SK-N-SH (cell line): ENCODE results near the gene TPRG1L. TPM values are rescaled to one million over a fixed set of nuclear protein-coding genes. Genes with fewer than 3 reads are reported as not detected.

Experiments used
- CTCF ChIA-PET: fragments of 300-600, 350-600 bp; formaldehyde crosslinking; extraction: SDS; loops from one replicate; lab custom pipeline; 2021; lab: Yijun Ruan, JAX
- POLR2A ChIA-PET: fragments of 350-600 bp; sonication (Branson Sonifier 250); formaldehyde crosslinking; extraction: SDS; loops from one replicate; lab custom pipeline; 2020; ENCODE audit warnings: antibody characterized with exemption, inconsistent platforms; lab: Yijun Ruan, JAX
- DNase-seq: peaks from one replicate; pipeline ENCODE4 v3.0.0; 2012
- H2AFZ ChIP-seq: fragments of 200-600 bp; sonication (generic); 2 replicates; pipeline ENCODE4 v1.8.1; 2016; ENCODE audit warnings: antibody characterized with exemption, mild to moderate bottlenecking, low read depth
- H3F3A ChIP-seq: fragments of 200-600 bp; sonication (generic); replicated peaks from 2 replicates; pipeline ENCODE3; 2016; ENCODE audit warnings: antibody characterized with exemption, mild to moderate bottlenecking; ENCODE audit not compliant: insufficient read depth
- H3K27ac ChIP-seq, 2 experiments: fragments of 200-500 bp in 1 of 2; fragments of 200-600 bp in 1 of 2; sonication (Bioruptor generic) in 1 of 2; sonication (generic), shearing (Covaris generic) in 1 of 2; 2 replicates each; pipeline versions ENCODE4 v1.5.1 to v1.6.1; 2014 to 2016; ENCODE audit warnings: low read depth in 2 of 2, inconsistent platforms in 1 of 2, low read length in 1 of 2, mild to moderate bottlenecking in 1 of 2, mixed read lengths in 1 of 2
- H3K27me3 ChIP-seq: fragments of 200-600 bp; sonication (generic), shearing (Covaris generic); 2 replicates; pipeline ENCODE4 v1.6.1; 2016; ENCODE audit warnings: mixed run types; ENCODE audit not compliant: insufficient read depth
- H3K36me3 ChIP-seq, 2 experiments: fragments of 200-500 bp in 1 of 2; fragments of 200-600 bp in 1 of 2; sonication (Bioruptor generic) in 1 of 2; sonication (generic) in 1 of 2; replicated peaks in 1 of 2; 2 replicates each; pipeline versions ENCODE3 to v1.5.1; 2014 to 2016; ENCODE audit warnings: low read length in 1 of 2, mild to moderate bottlenecking in 1 of 2; ENCODE audit not compliant: insufficient read depth in 2 of 2, control insufficient read depth in 1 of 2
- H3K4me1 ChIP-seq, 2 experiments: fragments of 200-500 bp in 1 of 2; fragments of 200-600 bp in 1 of 2; sonication (Bioruptor generic) in 1 of 2; sonication (generic), shearing (Covaris generic) in 1 of 2; 2 replicates each; pipeline versions ENCODE4 v1.5.1 to v1.6.1; 2014 to 2016; ENCODE audit warnings: low read depth in 1 of 2, low read length in 1 of 2, mixed run types in 1 of 2; ENCODE audit not compliant: insufficient read depth in 2 of 2, control insufficient read depth in 1 of 2
- H3K4me2 ChIP-seq: fragments of 200-600 bp; sonication (generic), shearing (Covaris generic); 2 replicates; pipeline ENCODE4 v1.6.1; 2017; ENCODE audit warnings: mixed run types
- H3K4me3 ChIP-seq, 2 experiments: fragments of 200-500 bp in 1 of 2; fragments of 200-600 bp in 1 of 2; sonication (Bioruptor generic) in 1 of 2; sonication (generic), shearing (Covaris generic) in 1 of 2; 2 replicates each; pipeline versions ENCODE4 v1.5.1 to v1.8.1; 2014 to 2016; ENCODE audit warnings: low read depth in 2 of 2, inconsistent platforms in 1 of 2, low read length in 1 of 2, mild to moderate bottlenecking in 1 of 2, mixed read lengths in 1 of 2, moderate library complexity in 1 of 2
- H3K79me2 ChIP-seq: fragments of 200-600 bp; sonication (generic); 2 replicates; pipeline ENCODE4 v1.8.1; 2017; ENCODE audit warnings: mild to moderate bottlenecking; ENCODE audit not compliant: insufficient read depth
- H3K9ac ChIP-seq: fragments of 200-600 bp; sonication (generic); 2 replicates; pipeline ENCODE4 v1.6.1; 2017; ENCODE audit warnings: mixed run types
- H3K9me2 ChIP-seq: fragments of 200-600 bp; sonication (generic); 2 replicates; pipeline ENCODE4 v1.6.1; 2017; ENCODE audit warnings: mixed run types
- H3K9me3 ChIP-seq: fragments of 200-600 bp; sonication (generic); 2 replicates; pipeline ENCODE4 v1.6.1; 2017; ENCODE audit warnings: mixed run types, mild to moderate bottlenecking, moderate library complexity
- H4K20me1 ChIP-seq: fragments of 200-600 bp; sonication (generic); 2 replicates; pipeline ENCODE4 v1.6.1; 2017; ENCODE audit warnings: mild to moderate bottlenecking, mixed run types; ENCODE audit not compliant: insufficient read depth
- CHD2 ChIP-seq: fragments of 150-350 bp; IDR thresholded peaks from 2 replicates; pipeline ENCODE4 v1.6.1; 2018; ENCODE audit warnings: low read length; ENCODE audit not compliant: partially characterized antibody
- EZH2phosphoT487 ChIP-seq: fragments of 200-600 bp; sonication (generic); IDR thresholded peaks from 2 replicates; pipeline ENCODE4 v1.6.1; 2017; ENCODE audit warnings: low read depth, mixed run types, mild to moderate bottlenecking, antibody characterized with exemption, moderate library complexity, borderline replicate concordance
- FOSL2 ChIP-seq: IDR thresholded peaks from 2 replicates; pipeline ENCODE4 v1.4.0; 2012; ENCODE audit warnings: low read depth, mild to moderate bottlenecking, moderate library complexity, borderline replicate concordance
- FOXM1 ChIP-seq: IDR thresholded peaks from 2 replicates; pipeline ENCODE4 v1.4.0; 2012; ENCODE audit warnings: low read depth, mild to moderate bottlenecking
- NFIC ChIP-seq: IDR thresholded peaks from 2 replicates; pipeline ENCODE4 v1.4.0; 2012; ENCODE audit warnings: borderline replicate concordance
- POLR2AphosphoS5 ChIP-seq: IDR thresholded peaks from 2 replicates; pipeline ENCODE4 v1.6.1; 2012; ENCODE audit warnings: low read depth, low read length
- RCOR1 ChIP-seq: fragments of 150-350 bp; IDR thresholded peaks from 2 replicates; pipeline ENCODE4 v1.6.1; 2017; ENCODE audit warnings: antibody characterized with exemption, low read length
- SIN3A ChIP-seq: IDR thresholded peaks from 2 replicates; pipeline ENCODE4 v1.6.1; 2012; ENCODE audit warnings: low read depth, mild to moderate bottlenecking, low read length, moderate library complexity, borderline replicate concordance
- SMC3 ChIP-seq: IDR thresholded peaks from 2 replicates; pipeline ENCODE4 v1.6.1; 2012; ENCODE audit warnings: low read depth, low read length, improper control_type of control experiment
- TCF12 ChIP-seq: IDR thresholded peaks from 2 replicates; pipeline ENCODE4 v1.4.0; 2012
- WGBS: methylation state at CpG from one replicate; pipeline ENCODE4 v1.1.6; 2017; ENCODE audit warnings: low lambda C conversion rate; 5-methylcytosine and 5-hydroxymethylcytosine counted together
- polyA plus RNA-seq, 3 experiments: library from polyadenylated mRNA; depleted of rRNA; stranded (reverse); fragments of >200 nt; gene quantifications; 2 replicates each; pipeline ENCODE4 v1.2.3, GENCODE V29; 2012
- TF ChIP-seq, protein P1 (sequence below): IDR thresholded peaks from 2 replicates; pipeline ENCODE4 v1.4.0; 2012; ENCODE audit warnings: low read depth, borderline replicate concordance

The TPRG1L gene
- polyA plus RNA-seq, 1 of the 3 experiments (the other 2 are of a cell fraction): 25.9 TPM

DNA sequence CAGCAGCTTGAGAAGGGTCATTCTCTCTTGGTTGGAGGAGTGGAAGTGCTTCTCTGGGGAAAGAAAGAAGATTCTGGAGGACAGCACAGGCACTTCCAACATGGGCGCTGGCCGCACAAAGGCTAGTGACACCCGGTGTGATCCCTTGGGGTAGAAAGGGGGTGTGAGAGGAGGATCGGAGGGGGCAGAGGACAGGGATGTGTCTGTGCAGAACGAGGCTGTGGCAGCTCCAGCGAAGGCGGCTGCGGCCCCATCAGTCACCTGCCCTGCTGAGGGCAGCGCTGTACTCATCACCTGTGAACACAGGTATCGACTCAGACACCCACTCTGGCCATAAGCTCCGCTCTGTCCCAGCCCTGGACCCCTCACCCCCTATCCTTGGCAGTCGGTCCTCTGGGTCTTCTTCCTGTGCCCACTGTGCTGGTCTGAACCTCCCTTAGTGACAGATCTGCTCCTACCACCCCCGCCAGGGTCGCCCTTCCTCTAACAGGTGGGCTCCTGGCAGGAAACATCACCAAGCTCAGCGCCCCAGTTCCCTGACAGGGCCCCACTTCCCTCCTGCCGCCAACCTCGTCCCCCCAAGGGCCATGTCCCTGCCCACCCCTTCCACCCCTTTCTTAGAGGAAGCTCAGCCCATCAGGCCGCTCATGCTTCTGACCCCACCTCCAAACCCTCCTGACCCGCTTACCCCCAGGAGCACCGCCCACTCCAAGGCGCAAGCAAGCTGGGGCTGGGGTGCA lies 47.6 kb downstream of the TPRG1L start (continued):
- TF ChIP-seq, protein P1, sequence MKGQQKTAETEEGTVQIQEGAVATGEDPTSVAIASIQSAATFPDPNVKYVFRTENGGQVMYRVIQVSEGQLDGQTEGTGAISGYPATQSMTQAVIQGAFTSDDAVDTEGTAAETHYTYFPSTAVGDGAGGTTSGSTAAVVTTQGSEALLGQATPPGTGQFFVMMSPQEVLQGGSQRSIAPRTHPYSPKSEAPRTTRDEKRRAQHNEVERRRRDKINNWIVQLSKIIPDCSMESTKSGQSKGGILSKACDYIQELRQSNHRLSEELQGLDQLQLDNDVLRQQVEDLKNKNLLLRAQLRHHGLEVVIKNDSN: no peak
- TF ChIP-seq POLR2AphosphoS5: no peak
- no peak for TF ChIP-seq SIN3A

GRCh38 chr1:3672971-3673361 lies 48.2 kb downstream of the TPRG1L start:
- DNase-seq: no peak
- H3F3A ChIP-seq: no peaks in the 10 kb centered on the region
- no peak for TF ChIP-seq FOXM1
- no peak for TF ChIP-seq CHD2
- no peak for TF ChIP-seq EZH2phosphoT487
- no peak for TF ChIP-seq TCF12
- TF ChIP-seq SMC3: no peak
- TF ChIP-seq RCOR1: no peak
- no peak for TF ChIP-seq NFIC
- TF ChIP-seq FOSL2: no peak
- no peak overlapping the region for H2AFZ ChIP-seq
- POLR2A ChIA-PET: no interaction called here
- no peak overlapping the region for H3K9ac ChIP-seq
- H3K4me1 ChIP-seq: peaks cover 0 to 19% of the 10 kb centered on the region in 2 experiments; a peak in 1 of 4 replicates
- H3K4me3 ChIP-seq: no peak overlapping the region
- CTCF ChIA-PET: interaction anchor here (0.6 to 1.1 kb wide), 2 partner anchors 22 to 48 kb away, joined by 4 read pairs; no protein-coding TSS in a partner anchor
- H3K36me3 ChIP-seq: no peaks in the 10 kb centered on the region
- H3K27ac ChIP-seq: no peak overlapping the region
- WGBS: 61% methylated on average over 16 of the region's 17 CpGs
- no peak overlapping the region for H3K4me2 ChIP-seq
- H4K20me1 ChIP-seq: no peaks in the 10 kb centered on the region
- no peaks in the 10 kb centered on the region for H3K9me3 ChIP-seq
- H3K27me3 ChIP-seq: no peaks in the 10 kb centered on the region
- no peaks in the 10 kb centered on the region for H3K9me2 ChIP-seq
- H3K79me2 ChIP-seq: no peaks in the 10 kb centered on the region

GRCh38 chr1:3673381-3674099 lies 48.7 kb downstream of the TPRG1L start:
- Histone ChIP-seq H2AFZ (no peak overlapping the region), H3K9me3 (no peaks in the 10 kb centered on the region), H3K27ac (no peak overlapping the region), H3K9me2 (no peaks in the 10 kb centered on the region), H3F3A (no peaks in the 10 kb centered on the region), H3K79me2 (no peaks in the 10 kb centered on the region), H3K4me1 (peaks cover 0 to 15% of the 10 kb centered on the region in 2 experiments; a peak in 1 of 4 replicates), H4K20me1 (no peaks in the 10 kb centered on the region), H3K9ac (no peak overlapping the region), H3K36me3 (no peaks in the 10 kb centered on the region), H3K4me2 (no peak overlapping the region), H3K27me3 (no peaks in the 10 kb centered on the region), H3K4me3 (no peak overlapping the region)
- ChIA-PET CTCF (interaction anchor here (0.6 to 1.4 kb wide), 2 partner anchors 47 to 51 kb away, joined by 4 to 7 read pairs; no protein-coding TSS in a partner anchor), POLR2A (no interaction called here)
- 86% methylated on average over 17 of the region's 25 CpGs for WGBS
- TF ChIP-seq SMC3 (no peak), FOXM1 (no peak)
- DNase-seq: no peak
